Thyroid gland (tissue), 4 donors: ENCODE data around the gene OOSP1. TPM values are rescaled to one million over a fixed set of nuclear protein-coding genes. Genes with fewer than 3 reads are reported as not detected.

Experiments used
- DNase-seq, 2 donors: peaks; one replicate each; pipeline ENCODE4 v3.0.0-alpha.2; 2019
- H3K27ac ChIP-seq, 3 donors: fragments of 200-600 bp; sonication (generic); 1 replicate in 2 of 3; 2 replicates in 1 of 3; pipeline ENCODE4 v1.5.1; 2016 to 2019; ENCODE audit warnings: mild to moderate bottlenecking in 1 of 3, moderate library complexity in 1 of 3
- H3K27me3 ChIP-seq: fragments of 200-600 bp; sonication (generic); one replicate; pipeline ENCODE4 v1.5.1; 2019
- H3K36me3 ChIP-seq, 2 donors: fragments of 200-600 bp; sonication (generic); one replicate each; pipeline ENCODE4 v1.5.1; 2016 to 2019
- H3K4me1 ChIP-seq, 2 donors: fragments of 200-600 bp; sonication (generic); one replicate each; pipeline ENCODE4 v1.5.1; 2017 to 2019
- H3K4me3 ChIP-seq, 3 donors: fragments of 200-600 bp; sonication (generic); replicated peaks in 1 of 3; 1 replicate in 2 of 3; 2 replicates in 1 of 3; pipeline ENCODE4 v1.5.1; 2016; ENCODE audit warnings: mild to moderate bottlenecking in 1 of 3
- H3K9me3 ChIP-seq: fragments of 200-600 bp; sonication (generic); one replicate; pipeline ENCODE4 v1.5.1; 2017
- POLR2A ChIP-seq, 2 donors: fragments of 450-650 bp; IDR thresholded peaks; one replicate each; pipeline ENCODE4 v1.6.1; 2017; ENCODE audit warnings: antibody characterized with exemption in 2 of 2, mild to moderate bottlenecking in 2 of 2, moderate library complexity in 1 of 2
- WGBS, 2 donors: methylation state at CpG; one replicate each; pipeline ENCODE4 v1.1.5; 2017; 5-methylcytosine and 5-hydroxymethylcytosine counted together
- intact Hi-C: fragments of 100-400 bp; cut with DNase I; formaldehyde crosslinking; loops from one replicate; pipeline ENCODE4 v1.15.1; 2023
- total RNA-seq, 4 donors: library from RNA; depleted of rRNA; stranded (reverse); fragments of >200 nt; gene quantifications; one replicate each; pipeline ENCODE4 v1.2.3, GENCODE V29; 2016
- TF ChIP-seq, protein P1 (sequence below), 6 experiments: fragments of 200-600 bp in 3 of 6; fragments of 450-650 bp in 3 of 6; sonication (generic) in 3 of 6; IDR thresholded peaks; one replicate each; pipeline ENCODE4 v1.5.1; 2016 to 2019; ENCODE audit warnings: antibody characterized with exemption in 6 of 6, mild to moderate bottlenecking in 2 of 6, inconsistent platforms in 1 of 6, moderate library complexity in 1 of 6

OOSP1 gene
- total RNA-seq, 4 donors from 2014 or later, result not detected

DNA sequence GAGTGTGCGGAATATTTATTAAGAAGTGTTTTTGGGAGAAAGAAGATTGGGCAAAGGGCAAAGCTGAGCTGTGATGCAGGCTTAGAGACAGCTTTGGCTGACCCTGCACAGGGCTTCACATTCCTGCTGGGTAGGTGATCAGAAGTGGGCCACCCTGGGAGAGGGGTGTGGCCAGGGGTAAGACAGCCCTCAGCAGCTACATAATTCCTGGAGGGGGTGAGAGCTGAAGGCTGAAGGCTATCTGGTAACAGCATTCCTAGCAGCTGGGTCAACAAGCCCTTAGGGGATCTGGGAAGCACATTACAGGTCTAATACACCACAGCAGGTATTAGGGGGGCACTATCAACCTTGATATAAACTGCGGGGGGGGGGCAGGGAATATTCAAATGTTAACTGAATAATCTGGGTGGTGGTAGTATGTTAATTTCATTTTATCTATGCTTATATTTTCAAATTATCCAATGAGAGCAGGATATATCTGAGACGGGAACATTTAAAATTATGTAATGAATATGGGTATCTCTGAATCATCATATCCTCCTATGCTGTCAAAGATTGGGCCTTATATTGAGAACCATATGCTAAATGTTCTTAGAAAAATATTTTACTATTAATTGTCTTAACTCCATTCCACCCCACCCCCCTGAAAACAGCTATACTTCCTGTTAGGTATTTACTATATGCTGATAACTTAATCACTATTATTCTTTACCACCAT lies 5.9 kb downstream of the OOSP1 start:
- no peaks in the 10 kb centered on the region for H3K9me3 ChIP-seq
- DNase-seq, result no peak
- H3K4me1 ChIP-seq, result no peaks in the 10 kb centered on the region
- no peak overlapping the region for H3K27ac ChIP-seq
- H3K4me3 ChIP-seq, result no peak overlapping the region
- no peak for TF ChIP-seq POLR2A (IDR thresholded peaks at IDR 0.05)
- TF ChIP-seq, protein P1, sequence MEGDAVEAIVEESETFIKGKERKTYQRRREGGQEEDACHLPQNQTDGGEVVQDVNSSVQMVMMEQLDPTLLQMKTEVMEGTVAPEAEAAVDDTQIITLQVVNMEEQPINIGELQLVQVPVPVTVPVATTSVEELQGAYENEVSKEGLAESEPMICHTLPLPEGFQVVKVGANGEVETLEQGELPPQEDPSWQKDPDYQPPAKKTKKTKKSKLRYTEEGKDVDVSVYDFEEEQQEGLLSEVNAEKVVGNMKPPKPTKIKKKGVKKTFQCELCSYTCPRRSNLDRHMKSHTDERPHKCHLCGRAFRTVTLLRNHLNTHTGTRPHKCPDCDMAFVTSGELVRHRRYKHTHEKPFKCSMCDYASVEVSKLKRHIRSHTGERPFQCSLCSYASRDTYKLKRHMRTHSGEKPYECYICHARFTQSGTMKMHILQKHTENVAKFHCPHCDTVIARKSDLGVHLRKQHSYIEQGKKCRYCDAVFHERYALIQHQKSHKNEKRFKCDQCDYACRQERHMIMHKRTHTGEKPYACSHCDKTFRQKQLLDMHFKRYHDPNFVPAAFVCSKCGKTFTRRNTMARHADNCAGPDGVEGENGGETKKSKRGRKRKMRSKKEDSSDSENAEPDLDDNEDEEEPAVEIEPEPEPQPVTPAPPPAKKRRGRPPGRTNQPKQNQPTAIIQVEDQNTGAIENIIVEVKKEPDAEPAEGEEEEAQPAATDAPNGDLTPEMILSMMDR (IDR thresholded peaks at IDR 0.05), result no peak
- H3K36me3 ChIP-seq, result no peaks in the 10 kb centered on the region
- intact Hi-C loops, result no loop called here
- no peaks in the 10 kb centered on the region for H3K27me3 ChIP-seq
- 90 to 94% methylated on average over 3 of the region's 3 CpGs for WGBS, 2 donors

DNA sequence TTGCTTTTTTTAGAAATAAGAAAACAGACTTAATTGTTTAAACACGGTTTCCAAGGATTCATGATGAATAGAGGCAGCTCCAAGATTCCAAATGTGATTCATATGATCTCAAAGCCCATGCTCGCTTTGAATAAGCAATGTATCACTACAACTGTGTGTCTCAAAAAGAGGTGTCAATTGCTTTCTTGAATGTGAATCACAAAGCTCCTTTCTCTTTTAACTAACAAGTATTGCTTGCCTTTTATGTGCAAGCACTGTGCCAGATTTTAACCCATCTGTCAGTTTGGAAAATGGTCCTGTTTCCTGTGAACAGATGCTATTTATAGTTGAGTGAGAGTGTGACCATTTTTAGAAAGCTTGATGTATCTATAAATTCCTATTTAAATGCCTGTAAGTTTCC lies 6.5 kb downstream of the OOSP1 start:
- WGBS, 2 donors, result 67 to 70% methylated on average over 2 of the region's 2 CpGs

DNA sequence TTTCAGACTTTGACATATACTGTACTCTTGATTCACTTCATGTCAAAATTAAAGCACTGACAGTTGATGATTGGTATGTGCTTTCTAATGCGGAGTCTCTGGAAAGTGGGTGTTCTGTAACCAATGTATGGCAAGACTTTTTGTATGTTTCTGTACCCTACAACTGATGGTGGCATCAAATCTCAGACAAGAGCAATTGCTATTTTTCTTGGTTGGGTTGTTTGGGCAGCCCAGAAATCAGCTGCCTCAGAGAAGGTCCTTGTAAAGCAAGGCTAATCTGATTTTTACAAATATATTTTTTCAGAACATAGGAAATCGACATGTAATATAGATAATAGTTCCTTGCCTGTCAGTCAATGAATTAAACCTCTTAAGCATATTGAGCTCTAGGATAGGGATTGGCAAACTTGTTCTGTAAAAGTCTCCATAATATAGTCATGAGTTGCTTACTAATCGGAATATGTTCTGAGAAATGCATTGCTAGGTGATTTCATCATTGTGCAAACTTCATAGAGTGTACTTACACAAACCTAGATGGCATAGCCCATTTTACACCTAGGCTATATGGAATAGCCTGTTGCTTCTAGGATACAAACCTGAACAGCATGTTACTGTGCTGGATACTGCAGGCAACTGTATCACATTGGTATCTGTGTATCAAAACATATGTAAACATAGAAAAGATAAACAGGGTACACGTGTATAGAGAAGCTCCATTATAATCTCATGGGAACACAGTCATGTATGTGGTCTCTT lies 15.4 kb downstream of the OOSP1 start:
- no peak for DNase-seq
- H3K27me3 ChIP-seq, result no peaks in the 10 kb centered on the region
- intact Hi-C loops, result no loop called here
- no peak overlapping the region for H3K4me3 ChIP-seq
- no peak for TF ChIP-seq POLR2A (IDR thresholded peaks at IDR 0.05)
- H3K36me3 ChIP-seq, result no peaks in the 10 kb centered on the region
- no peaks in the 10 kb centered on the region for H3K4me1 ChIP-seq
- H3K9me3 ChIP-seq, result no peaks in the 10 kb centered on the region
- H3K27ac ChIP-seq, result no peak overlapping the region
- 82 to 84% methylated on average over 4 of the region's 4 CpGs for WGBS, 2 donors

More for the DNA sequence above, 6.5 kb downstream of the OOSP1 start:
- Histone ChIP-seq H3K27me3 (no peaks in the 10 kb centered on the region), H3K27ac (no peak overlapping the region), H3K36me3 (no peaks in the 10 kb centered on the region), H3K4me3 (no peak overlapping the region), H3K4me1 (no peaks in the 10 kb centered on the region), H3K9me3 (no peaks in the 10 kb centered on the region)
- intact Hi-C loops, result no loop called here
- TF ChIP-seq, protein P1 (IDR thresholded peaks at IDR 0.05), result no peak
- TF ChIP-seq POLR2A (IDR thresholded peaks at IDR 0.05), result no peak
- no peak for DNase-seq

GRCh38 chr11:59954219-59954847 lies 16.1 kb downstream of the OOSP1 start:
- Histone ChIP-seq H3K27ac (no peak overlapping the region), H3K9me3 (no peaks in the 10 kb centered on the region), H3K4me1 (no peaks in the 10 kb centered on the region), H3K4me3 (no peak overlapping the region), H3K36me3 (no peaks in the 10 kb centered on the region), H3K27me3 (no peaks in the 10 kb centered on the region)
- TF ChIP-seq POLR2A (IDR thresholded peaks at IDR 0.05), result no peak
- TF ChIP-seq, protein P1 (IDR thresholded peaks at IDR 0.05), result no peak
- WGBS, 2 donors, result 71 to 77% methylated on average over 3 of the region's 3 CpGs
- DNase-seq, result no peak
- intact Hi-C loops, result no loop called here

GRCh38 chr11:59957094-59957493 lies 18.9 kb downstream of the OOSP1 start:
- WGBS, 2 donors, result 74 to 77% methylated on average over 4 of the region's 4 CpGs

More at GRCh38 chr11:59957094-59957493, 18.9 kb downstream of the OOSP1 start:
- TF ChIP-seq, protein P1 (IDR thresholded peaks at IDR 0.05), result no peak
- H3K27ac ChIP-seq, result no peak overlapping the region
- no peaks in the 10 kb centered on the region for H3K27me3 ChIP-seq
- H3K9me3 ChIP-seq, result no peaks in the 10 kb centered on the region
- no peak for DNase-seq
- H3K4me1 ChIP-seq, result no peaks in the 10 kb centered on the region
- no peak overlapping the region for H3K4me3 ChIP-seq
- H3K36me3 ChIP-seq, result no peaks in the 10 kb centered on the region
- intact Hi-C loops, result no loop called here
